ENCODE measurements around the gene TGFBR3L. TPM values are rescaled to one million over a fixed set of nuclear protein-coding genes. Genes with fewer than 3 reads are reported as not detected.
"Not testable (repeated sequence)": the region's sequence is repeated elsewhere in the genome, so short reads cannot be mapped to it uniquely, and the experiment has no call there.

Gene TGFBR3L
- total and polyA plus RNA-seq, 9 donors, result 0.18 to 6.9 (median 1.0) TPM; not detected in 6

- TF ChIP-seq POLR2A (IDR thresholded peaks at IDR 0.05), result no peak
- no peak for TF ChIP-seq EP300 (IDR thresholded peaks at IDR 0.05)
- TF ChIP-seq CTCF (IDR thresholded peaks at IDR 0.05), result no peak
- Histone ChIP-seq H3K4me1 (ENCODE audit: insufficient read depth) (peaks cover 3% of the 10 kb centered on the region), H3K9me3 (no peaks in the 10 kb centered on the region), H3K36me3 (no peaks in the 10 kb centered on the region), H3K27ac (no peak overlapping the region), H3K27me3 (no peaks in the 10 kb centered on the region), H3K4me3 (no peak overlapping the region)
- intact Hi-C loops (cut with DNase I), result no loop called here
- no peak for DNase-seq
- whole genome bisulfite sequencing, 3 donors, result 63 to 67% (median 64%) methylated on average over 6 of the region's 6 CpGs
These were observed 44.6 kb downstream of the TGFBR3L start for GRCh38 chr19:7959211-7959610.

GRCh38 chr19:7961082-7961481 is 46.5 kb downstream of the TGFBR3L start:
- not testable (repeated sequence) for DNase-seq; H3K27me3 ChIP-seq; H3K36me3 ChIP-seq; H3K4me1 ChIP-seq (ENCODE audit: insufficient read depth); H3K27ac ChIP-seq; H3K4me3 ChIP-seq; H3K9me3 ChIP-seq
- WGBS, 3 donors, result 84 to 92% (median 89%) methylated on average over 4 of the region's 4 CpGs
- intact Hi-C loops (cut with DNase I), result loop anchor here in 1 of 4 donors (10.0 kb wide), 1 partner anchor 294 kb away; no protein-coding TSS in a partner anchor

GRCh38 chr19:7961920-7962626 is 47.4 kb downstream of the TGFBR3L start:
- no peak overlapping the region for H3K4me3 ChIP-seq
- WGBS, 3 donors, result 76 to 82% (median 77%) methylated on average over 13 of the region's 13 CpGs
- no peaks in the 10 kb centered on the region for H3K9me3 ChIP-seq
- H3K36me3 ChIP-seq, result no peaks in the 10 kb centered on the region
- intact Hi-C loops (cut with DNase I), result loop anchor here in 1 of 4 donors (10.0 kb wide), 1 partner anchor 293 kb away; no protein-coding TSS in a partner anchor
- no peaks in the 10 kb centered on the region for H3K4me1 ChIP-seq (ENCODE audit: insufficient read depth)
- DNase-seq, result no peak
- no peaks in the 10 kb centered on the region for H3K27me3 ChIP-seq
- H3K27ac ChIP-seq, result no peak overlapping the region
- TF ChIP-seq EP300 (IDR thresholded peaks at IDR 0.05), result no peak
- TF ChIP-seq CTCF (IDR thresholded peaks at IDR 0.05), result no peak
- TF ChIP-seq POLR2A (IDR thresholded peaks at IDR 0.05), result no peak

GRCh38 chr19:7962644-7963268 is 48.1 kb downstream of the TGFBR3L start:
- Histone ChIP-seq H3K36me3 (no peaks in the 10 kb centered on the region), H3K4me1 (ENCODE audit: insufficient read depth) (no peaks in the 10 kb centered on the region), H3K4me3 (no peak overlapping the region), H3K27me3 (no peaks in the 10 kb centered on the region), H3K9me3 (no peaks in the 10 kb centered on the region), H3K27ac (no peak overlapping the region)
- no peak for DNase-seq
- intact Hi-C loops (cut with DNase I), result loop anchor here in 1 of 4 donors (10.0 kb wide), 1 partner anchor 292 kb away; no protein-coding TSS in a partner anchor
- 80 to 82% (median 81%) methylated on average over 22 of the region's 22 CpGs for WGBS, 3 donors
- no peak for TF ChIP-seq POLR2A (IDR thresholded peaks at IDR 0.05)
- TF ChIP-seq CTCF (IDR thresholded peaks at IDR 0.05), result no peak
- TF ChIP-seq EP300 (IDR thresholded peaks at IDR 0.05), result no peak

- DNase-seq, result no peak
- no peaks in the 10 kb centered on the region for H3K27me3 ChIP-seq
- 88 to 92% (median 89%) methylated on average over 25 of the region's 25 CpGs for WGBS, 3 donors
- TF ChIP-seq POLR2A (IDR thresholded peaks at IDR 0.05), result no peak
- no peak for TF ChIP-seq EP300 (IDR thresholded peaks at IDR 0.05)
- H3K4me1 ChIP-seq (ENCODE audit: insufficient read depth), result no peaks in the 10 kb centered on the region
- H3K27ac ChIP-seq, result no peak overlapping the region
- H3K9me3 ChIP-seq, result no peaks in the 10 kb centered on the region
- H3K4me3 ChIP-seq, result no peak overlapping the region
- intact Hi-C loops (cut with DNase I), result loop anchor here in 1 of 4 donors (10.0 kb wide), 1 partner anchor 291 kb away; no protein-coding TSS in a partner anchor
- no peaks in the 10 kb centered on the region for H3K36me3 ChIP-seq
These were observed 48.9 kb downstream of the TGFBR3L start for GRCh38 chr19:7963566-7963965.

All from ovary (tissue), 9 donors.